ENCODE results near the gene TOM1L2. TPM values are rescaled to one million over a fixed set of nuclear protein-coding genes. Genes with fewer than 3 reads are reported as not detected.

The TOM1L2 gene
- total RNA-seq, 4 donors from 2014 or later = 55.7 to 97.1 (median 73.3) TPM

GRCh38 chr17:17837966-17838962 lies 133.9 kb downstream of the TOM1L2 start:
- TF ChIP-seq POLR2A (IDR thresholded peaks at IDR 0.05) (peak in 1 of 2 donors; percentile 28), CTCF (IDR thresholded peaks at IDR 0.05 in 4 of 5, conservative IDR thresholded peaks at IDR 0.05 in 1 of 5) (no peak)
- no peak for DNase-seq
- ATAC-seq = no peak
- Histone ChIP-seq H3K9me3 (no peaks in the 10 kb centered on the region), H3K4me3 (peak overlapping the region in 1 of 4 donors; percentile 9), H3K27me3 (no peaks in the 10 kb centered on the region), H3K36me3 (no peaks in the 10 kb centered on the region), H3K27ac (peak overlapping the region; percentile 97 to 100 (median 99)), H3K4me1 (peaks cover 69 to 80% of the 10 kb centered on the region in 2 donors)
- in situ Hi-C loops (cut with MboI; ENCODE audit: low sequenced_read_pairs in 4 of 4) = no loop called here
- intact Hi-C loops (cut with DNase I; ENCODE audit: low total_unique reads) = no loop called here

- intact Hi-C loops (cut with DNase I; ENCODE audit: low total_unique reads) = no loop called here
- TF ChIP-seq CTCF (IDR thresholded peaks at IDR 0.05 in 4 of 5, conservative IDR thresholded peaks at IDR 0.05 in 1 of 5) = no peak
- TF ChIP-seq POLR2A (IDR thresholded peaks at IDR 0.05) = no peak
- in situ Hi-C loops (cut with MboI; ENCODE audit: low sequenced_read_pairs in 4 of 4) = no loop called here
- Histone ChIP-seq H3K4me3 (peak overlapping the region; percentile 79 to 89 (median 80)), H3K36me3 (no peaks in the 10 kb centered on the region), H3K27me3 (no peaks in the 10 kb centered on the region), H3K27ac (peak overlapping the region; percentile 97 to 100 (median 99)), H3K4me1 (peaks cover 69 to 71% of the 10 kb centered on the region in 2 donors), H3K9me3 (no peaks in the 10 kb centered on the region)
- peak; percentile 6 to 10 for ATAC-seq
- peak; percentile 51 to 78 for DNase-seq
These were observed 134.8 kb downstream of the TOM1L2 start for GRCh38 chr17:17837380-17837821.

- H3K27ac ChIP-seq = peak within 1 kb of the TSS; percentile 97 to 100 (median 99)
- H3K27me3 ChIP-seq = no peaks in the 10 kb centered on the region
- DNase-seq = peak in 1 of 2 donors; percentile 42
- ATAC-seq = peak; percentile 7 to 16
- TF ChIP-seq POLR2A (IDR thresholded peaks at IDR 0.05) (no peak), CTCF (IDR thresholded peaks at IDR 0.05 in 4 of 5, conservative IDR thresholded peaks at IDR 0.05 in 1 of 5) (no peak)
- no peaks in the 10 kb centered on the region for H3K9me3 ChIP-seq
- peaks cover 67 to 69% of the 10 kb centered on the region in 2 donors for H3K4me1 ChIP-seq
- in situ Hi-C loops (cut with MboI; ENCODE audit: low sequenced_read_pairs in 4 of 4) (no loop called here), intact Hi-C loops (cut with DNase I; ENCODE audit: low total_unique reads) (loop anchor here (1.0 kb wide), 1 partner anchor 14 kb away; no protein-coding TSS in a partner anchor)
- peak within 1 kb of the TSS; percentile 79 to 89 (median 80) for H3K4me3 ChIP-seq
- H3K36me3 ChIP-seq = no peaks in the 10 kb centered on the region
These were observed 135.3 kb downstream of the TOM1L2 start, which contains the start of gene SREBF1 for GRCh38 chr17:17836818-17837379. Gene SREBF1 (minus strand): TSS chr17:17836986. CDS start chr17:17836817, 169 bp downstream.

GRCh38 chr17:17836250-17836817 lies 135.9 kb downstream of the TOM1L2 start:
- in situ Hi-C loops (cut with MboI; ENCODE audit: low sequenced_read_pairs in 4 of 4) (no loop called here), intact Hi-C loops (cut with DNase I; ENCODE audit: low total_unique reads) (loop anchor here (1.0 kb wide), 1 partner anchor 13 kb away; no protein-coding TSS in a partner anchor)
- H3K27ac ChIP-seq = peak overlapping the region; percentile 97 to 100 (median 99)
- DNase-seq = peak; percentile 97 to 98
- peak overlapping the region; percentile 79 to 89 (median 80) for H3K4me3 ChIP-seq
- no peaks in the 10 kb centered on the region for H3K27me3 ChIP-seq
- peak; percentile 74 to 81 for ATAC-seq
- peaks cover 67 to 71% of the 10 kb centered on the region in 2 donors for H3K4me1 ChIP-seq
- H3K9me3 ChIP-seq = no peaks in the 10 kb centered on the region
- H3K36me3 ChIP-seq = no peaks in the 10 kb centered on the region
- peak; percentile 99 to 100 for TF ChIP-seq POLR2A (IDR thresholded peaks at IDR 0.05)
- no peak for TF ChIP-seq CTCF (IDR thresholded peaks at IDR 0.05 in 4 of 5, conservative IDR thresholded peaks at IDR 0.05 in 1 of 5)
